Body of pancreas (tissue), 4 donors: ENCODE results near the gene PWP1. TPM values are rescaled to one million over a fixed set of nuclear protein-coding genes. Genes with fewer than 3 reads are reported as not detected.

Experiments used
- ATAC-seq: fragments of 150-250 bp; one replicate; pipeline ENCODE4 v1.9.1; 2016
- DNase-seq, 4 donors: peaks; one replicate each; pipeline ENCODE4 v3.0.0-alpha.2; 2019
- H3K27ac ChIP-seq, 4 donors: fragments of 200-600 bp; sonication (generic); 1 replicate in 3 of 4; 2 replicates in 1 of 4; pipeline versions ENCODE4 v1.5.1 to v1.6.1; 2016 to 2019; ENCODE audit warnings: mild to moderate bottlenecking in 1 of 4, mixed read lengths in 1 of 4, moderate library complexity in 1 of 4
- H3K27me3 ChIP-seq, 2 donors: fragments of 200-600 bp; sonication (generic); one replicate each; pipeline ENCODE4 v1.6.0; 2016; ENCODE audit warnings: mild to moderate bottlenecking in 1 of 2
- H3K36me3 ChIP-seq, 2 donors: fragments of 200-600 bp; sonication (generic); replicated peaks in 1 of 2; 2 replicates each; pipeline ENCODE4 v1.5.1; 2016; ENCODE audit warnings: low read depth in 2 of 2; ENCODE audit not compliant: insufficient read depth in 1 of 2
- H3K4me1 ChIP-seq: fragments of 200-600 bp; sonication (generic); one replicate; pipeline ENCODE4 v1.6.0; 2016
- H3K4me3 ChIP-seq, 2 donors: fragments of 200-600 bp; sonication (generic); 1 replicate in 1 of 2; 2 replicates in 1 of 2; pipeline ENCODE4 v1.5.1; 2016 to 2019
- H3K9me3 ChIP-seq, 3 donors: fragments of 200-600 bp; sonication (generic); 1 replicate in 2 of 3; 2 replicates in 1 of 3; pipeline ENCODE4 v1.5.1; 2016
- CTCF ChIP-seq, 7 experiments: fragments of 450-650 bp in 4 of 7; fragments of 200-600 bp in 3 of 7; sonication (generic) in 3 of 7; IDR thresholded peaks; one replicate each; pipeline ENCODE4 v1.5.1; 2016 to 2019; ENCODE audit warnings: antibody characterized with exemption in 7 of 7
- POLR2A ChIP-seq, 3 donors: fragments of 450-650 bp; IDR thresholded peaks; one replicate each; pipeline ENCODE4 v1.6.1; 2016; ENCODE audit warnings: antibody characterized with exemption in 3 of 3, mild to moderate bottlenecking in 2 of 3
- WGBS, 2 donors: methylation state at CpG; one replicate each; pipeline ENCODE4 v1.1.5; 2017; 5-methylcytosine and 5-hydroxymethylcytosine counted together
- intact Hi-C: fragments of 100-400 bp; cut with DNase I; formaldehyde crosslinking; loops from one replicate; pipeline ENCODE4 v1.15.1; 2023
- total RNA-seq, 2 donors: library from RNA; depleted of rRNA; stranded (reverse); fragments of >200 nt; gene quantifications; one replicate each; pipeline ENCODE4 v1.1.0, GENCODE V29; 2016

PWP1 gene
- total RNA-seq, 2 donors from 2014 or later: 48.8 to 97.9 TPM

- Histone ChIP-seq H3K4me1 (no peaks in the 10 kb centered on the region), H3K27me3 (peaks cover 0 to 4% of the 10 kb centered on the region in 2 donors), H3K36me3 (no peaks in the 10 kb centered on the region), H3K4me3 (no peak overlapping the region), H3K27ac (no peak overlapping the region), H3K9me3 (no peaks in the 10 kb centered on the region)
- no peak for ATAC-seq
- 71 to 73% methylated on average over 1 of the region's 1 CpG for WGBS, 2 donors
- intact Hi-C loops: no loop called here
- TF ChIP-seq CTCF (IDR thresholded peaks at IDR 0.05): no peak
- no peak for TF ChIP-seq POLR2A (IDR thresholded peaks at IDR 0.05)
- no peak for DNase-seq
Measured at GRCh38 chr12:107666009-107666408, 19.6 kb upstream of the PWP1 start.

GRCh38 chr12:107667464-107667863, 18.1 kb upstream of the PWP1 start:
- no peak overlapping the region for H3K27ac ChIP-seq
- H3K36me3 ChIP-seq: no peaks in the 10 kb centered on the region
- WGBS, 2 donors: 70 to 73% methylated on average over 4 of the region's 4 CpGs
- DNase-seq: no peak
- no peak for ATAC-seq
- no peaks in the 10 kb centered on the region for H3K9me3 ChIP-seq
- H3K27me3 ChIP-seq: peaks cover 0 to 4% of the 10 kb centered on the region in 2 donors
- TF ChIP-seq POLR2A (IDR thresholded peaks at IDR 0.05) (no peak), CTCF (IDR thresholded peaks at IDR 0.05) (no peak)
- no peaks in the 10 kb centered on the region for H3K4me1 ChIP-seq
- intact Hi-C loops: no loop called here
- no peak overlapping the region for H3K4me3 ChIP-seq

GRCh38 chr12:107668320-107669098, 17.1 kb upstream of the PWP1 start:
- DNase-seq (no peak), ATAC-seq (no peak)
- H3K27ac ChIP-seq: no peak overlapping the region
- H3K9me3 ChIP-seq: no peaks in the 10 kb centered on the region
- WGBS, 2 donors: 39 to 41% methylated on average over 8 to 9 of the region's 9 CpGs
- H3K27me3 ChIP-seq: peaks cover 0 to 4% of the 10 kb centered on the region in 2 donors
- TF ChIP-seq POLR2A (IDR thresholded peaks at IDR 0.05) (no peak), CTCF (IDR thresholded peaks at IDR 0.05) (no peak)
- intact Hi-C loops: no loop called here
- H3K4me1 ChIP-seq: no peaks in the 10 kb centered on the region
- H3K4me3 ChIP-seq: no peak overlapping the region
- H3K36me3 ChIP-seq: no peaks in the 10 kb centered on the region

- 63 to 69% methylated on average over 8 of the region's 8 CpGs for WGBS, 2 donors
- H3K27me3 ChIP-seq: peaks cover 0 to 4% of the 10 kb centered on the region in 2 donors
- H3K4me3 ChIP-seq: no peak overlapping the region
- H3K4me1 ChIP-seq: no peaks in the 10 kb centered on the region
- no peaks in the 10 kb centered on the region for H3K9me3 ChIP-seq
- TF ChIP-seq POLR2A (IDR thresholded peaks at IDR 0.05): no peak
- no peak for TF ChIP-seq CTCF (IDR thresholded peaks at IDR 0.05)
- no peaks in the 10 kb centered on the region for H3K36me3 ChIP-seq
- DNase-seq (no peak), ATAC-seq (no peak)
- no peak overlapping the region for H3K27ac ChIP-seq
- intact Hi-C loops: no loop called here
Measured at GRCh38 chr12:107669946-107670345, 15.7 kb upstream of the PWP1 start.
